HG02884 (cell line): ENCODE data around the gene YTHDC1.

Experiments used
- ATAC-seq: cut with Tn5 transposase; IDR thresholded peaks from one replicate; pipeline ENCODE4 v1.9.1; 2021; ENCODE audit warnings: mild to moderate bottlenecking, moderate library complexity; ENCODE audit not compliant: unreplicated experiment

The YTHDC1 gene

GRCh38 chr4:68359508-68359907 lies 9.6 kb upstream of the YTHDC1 start:
- peak; percentile 85 for ATAC-seq

- ATAC-seq = no peak
Observed at GRCh38 chr4:68358988-68359387, 9.1 kb upstream of the YTHDC1 start.

- ATAC-seq = no peak
Observed at GRCh38 chr4:68352791-68353190, 2.9 kb upstream of the YTHDC1 start.

- peak; percentile 9 for ATAC-seq
Observed at GRCh38 chr4:68349279-68349648, 626 bp downstream of the YTHDC1 start.

- ATAC-seq = no peak
Observed at GRCh38 chr4:68348577-68348976, 1.3 kb downstream of the YTHDC1 start.

- no peak for ATAC-seq
Observed at GRCh38 chr4:68347845-68348244, 2.0 kb downstream of the YTHDC1 start.

GRCh38 chr4:68346461-68346860 lies 3.4 kb downstream of the YTHDC1 start:
- no peak for ATAC-seq

GRCh38 chr4:68344785-68345184 lies 5.1 kb downstream of the YTHDC1 start:
- ATAC-seq = no peak

- no peak for ATAC-seq
Observed at GRCh38 chr4:68344049-68344448, 5.8 kb downstream of the YTHDC1 start.

GRCh38 chr4:68342134-68342533 lies 7.8 kb downstream of the YTHDC1 start:
- ATAC-seq = no peak

GRCh38 chr4:68338625-68339024 lies 11.3 kb downstream of the YTHDC1 start:
- ATAC-seq = no peak

- no peak for ATAC-seq
Observed at GRCh38 chr4:68337522-68337921, 12.4 kb downstream of the YTHDC1 start.

GRCh38 chr4:68337004-68337403 lies 12.9 kb downstream of the YTHDC1 start:
- ATAC-seq = no peak

- no peak for ATAC-seq
Observed at GRCh38 chr4:68336530-68336929, 13.4 kb downstream of the YTHDC1 start.

- no peak for ATAC-seq
Observed at GRCh38 chr4:68326141-68326540, 23.7 kb downstream of the YTHDC1 start.

- no peak for ATAC-seq
Observed at GRCh38 chr4:68324519-68325262, 25.2 kb downstream of the YTHDC1 start.

GRCh38 chr4:68319040-68319439 lies 30.9 kb downstream of the YTHDC1 start:
- no peak for ATAC-seq

- no peak for ATAC-seq
Observed at GRCh38 chr4:68316193-68316969, 33.5 kb downstream of the YTHDC1 start.

GRCh38 chr4:68310651-68311247 lies 39.1 kb downstream of the YTHDC1 start:
- ATAC-seq = no peak

GRCh38 chr4:68304731-68305130 lies 45.2 kb downstream of the YTHDC1 start:
- ATAC-seq = no peak

GRCh38 chr4:68299492-68300457 lies 50.1 kb downstream of the YTHDC1 start:
- no peak for ATAC-seq
